ENCODE measurements around the gene ZC3H18.
A peak's percentile ranks its signal among the peaks of the same experiment; 100 is the strongest.

ZC3H18 gene

GRCh38 chr16:88643644-88643932 lies 73.4 kb downstream of the ZC3H18 start:
- DNase-seq: no peak

- no peak for DNase-seq
Observed at GRCh38 chr16:88645455-88645854, 75.3 kb downstream of the ZC3H18 start.

- no peak for DNase-seq
Observed at GRCh38 chr16:88645941-88646340, 75.7 kb downstream of the ZC3H18 start.

GRCh38 chr16:88646345-88647034 lies 76.3 kb downstream of the ZC3H18 start:
- no peak for DNase-seq

- no peak for DNase-seq
Observed at GRCh38 chr16:88647178-88648070, 77.2 kb downstream of the ZC3H18 start.

GRCh38 chr16:88649195-88649923 lies 79.2 kb downstream of the ZC3H18 start:
- DNase-seq: no peak

- DNase-seq: no peak
Observed at GRCh38 chr16:88649924-88650748, 79.9 kb downstream of the ZC3H18 start.

- DNase-seq: peak; percentile 13
Observed at GRCh38 chr16:88650749-88651275, 80.6 kb downstream of the ZC3H18 start, which contains the start of gene CYBA. Gene CYBA (minus strand): TSS chr16:88651053. CDS start chr16:88651013, 40 bp downstream.

- DNase-seq: no peak
Observed at GRCh38 chr16:88651276-88651988, 81.2 kb downstream of the ZC3H18 start.

GRCh38 chr16:88651989-88652761 lies 82.0 kb downstream of the ZC3H18 start:
- DNase-seq: no peak

- no peak for DNase-seq
Observed at GRCh38 chr16:88652762-88653063, 82.5 kb downstream of the ZC3H18 start.

- no peak for DNase-seq
Observed at GRCh38 chr16:88653101-88653500, 82.9 kb downstream of the ZC3H18 start.

- no peak for DNase-seq
Observed at GRCh38 chr16:88653596-88654362, 83.6 kb downstream of the ZC3H18 start.

GRCh38 chr16:88654363-88655052 lies 84.3 kb downstream of the ZC3H18 start:
- DNase-seq: no peak

GRCh38 chr16:88655053-88655732 lies 85.0 kb downstream of the ZC3H18 start:
- DNase-seq: no peak

- no peak for DNase-seq
Observed at GRCh38 chr16:88655733-88656281, 85.6 kb downstream of the ZC3H18 start.

- DNase-seq: no peak
Observed at GRCh38 chr16:88656291-88656980, 86.2 kb downstream of the ZC3H18 start.

- no peak for DNase-seq
Observed at GRCh38 chr16:88657371-88657770, 87.2 kb downstream of the ZC3H18 start.
